Breast epithelium (tissue), 3 donors: ENCODE results near the gene SLC12A4.

Source experiments
- CTCF ChIP-seq, 3 donors: fragments of 450-650 bp; IDR thresholded peaks; one replicate each; pipeline ENCODE4 v1.5.1; 2016 to 2017; ENCODE audit warnings: antibody characterized with exemption in 3 of 3, mild to moderate bottlenecking in 3 of 3, moderate library complexity in 3 of 3
- POLR2A ChIP-seq: fragments of 450-650 bp; IDR thresholded peaks from one replicate; pipeline ENCODE4 v1.6.1; 2016; ENCODE audit warnings: antibody characterized with exemption, mild to moderate bottlenecking, moderate library complexity

GRCh38 chr16:67989322-67990017 is 21.0 kb upstream of the SLC12A4 start:
- TF ChIP-seq CTCF (IDR thresholded peaks at IDR 0.05): no peak
- no peak for TF ChIP-seq POLR2A
